ENCODE results near the gene ABCG1.

Gene ABCG1

GRCh38 chr21:42214081-42214750 lies 4.7 kb upstream of the ABCG1 start:
- no peak for DNase-seq
- no peak for ATAC-seq

DNA sequence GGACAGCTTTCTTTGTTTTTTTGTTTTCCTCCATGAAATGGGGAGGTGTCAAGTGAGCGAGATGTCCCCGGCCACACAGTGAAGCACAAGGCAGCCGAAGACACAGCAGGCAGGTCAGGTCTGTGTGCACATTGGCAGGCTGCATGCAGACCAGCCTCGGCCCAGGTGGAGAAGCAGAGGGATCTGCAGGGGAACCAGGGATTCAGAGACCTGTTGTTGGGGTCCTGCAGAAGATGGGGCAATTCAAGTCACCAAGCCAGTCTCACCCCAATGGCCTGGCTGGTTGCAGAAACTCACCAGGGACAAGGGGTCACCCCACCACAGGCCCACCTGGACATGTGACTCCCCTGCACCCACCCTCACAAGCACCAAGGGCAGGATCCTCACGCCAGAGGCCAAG lies 4.0 kb upstream of the ABCG1 start:
- DNase-seq, result no peak

DNA sequence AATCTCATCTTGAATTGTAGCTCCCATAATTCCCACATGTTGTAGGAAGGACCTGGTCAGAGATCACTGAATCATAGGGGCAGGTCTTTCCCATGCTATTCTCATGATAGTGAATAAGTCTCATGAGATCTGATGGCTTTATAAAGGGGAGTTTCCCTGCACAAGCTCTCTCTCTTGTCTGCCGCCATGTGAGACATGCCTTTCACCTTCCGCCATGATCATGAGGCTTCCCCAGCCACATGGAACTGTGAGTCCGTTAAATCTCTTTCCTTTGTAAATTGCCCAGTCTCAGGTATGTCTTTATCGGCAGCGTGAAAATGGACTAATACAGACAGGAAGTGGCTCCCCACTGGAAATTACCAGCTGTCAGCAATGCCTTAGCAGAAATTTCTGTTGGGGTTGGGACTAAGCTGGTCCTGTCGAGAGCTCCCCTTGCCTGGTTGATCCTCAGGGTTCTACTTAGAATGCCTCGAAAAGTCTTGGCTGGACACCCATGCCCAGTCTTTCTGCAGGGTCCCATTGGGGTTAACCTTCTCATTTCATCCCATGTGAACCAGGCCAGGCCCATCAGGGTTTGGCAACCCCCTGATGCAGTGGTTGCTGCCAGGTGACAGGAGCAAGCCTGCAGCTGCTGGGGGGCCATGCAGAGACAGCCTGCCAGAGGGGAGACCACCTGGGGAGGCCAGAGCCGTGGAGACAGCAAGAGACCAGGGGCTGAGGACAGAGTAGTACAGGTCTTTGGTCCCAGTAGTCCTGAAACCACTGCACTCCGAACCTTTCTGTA lies 2.8 kb upstream of the ABCG1 start:
- DNase-seq (no peak), ATAC-seq (no peak)

More for the DNA sequence above, 4.0 kb upstream of the ABCG1 start:
- ATAC-seq, result no peak

DNA sequence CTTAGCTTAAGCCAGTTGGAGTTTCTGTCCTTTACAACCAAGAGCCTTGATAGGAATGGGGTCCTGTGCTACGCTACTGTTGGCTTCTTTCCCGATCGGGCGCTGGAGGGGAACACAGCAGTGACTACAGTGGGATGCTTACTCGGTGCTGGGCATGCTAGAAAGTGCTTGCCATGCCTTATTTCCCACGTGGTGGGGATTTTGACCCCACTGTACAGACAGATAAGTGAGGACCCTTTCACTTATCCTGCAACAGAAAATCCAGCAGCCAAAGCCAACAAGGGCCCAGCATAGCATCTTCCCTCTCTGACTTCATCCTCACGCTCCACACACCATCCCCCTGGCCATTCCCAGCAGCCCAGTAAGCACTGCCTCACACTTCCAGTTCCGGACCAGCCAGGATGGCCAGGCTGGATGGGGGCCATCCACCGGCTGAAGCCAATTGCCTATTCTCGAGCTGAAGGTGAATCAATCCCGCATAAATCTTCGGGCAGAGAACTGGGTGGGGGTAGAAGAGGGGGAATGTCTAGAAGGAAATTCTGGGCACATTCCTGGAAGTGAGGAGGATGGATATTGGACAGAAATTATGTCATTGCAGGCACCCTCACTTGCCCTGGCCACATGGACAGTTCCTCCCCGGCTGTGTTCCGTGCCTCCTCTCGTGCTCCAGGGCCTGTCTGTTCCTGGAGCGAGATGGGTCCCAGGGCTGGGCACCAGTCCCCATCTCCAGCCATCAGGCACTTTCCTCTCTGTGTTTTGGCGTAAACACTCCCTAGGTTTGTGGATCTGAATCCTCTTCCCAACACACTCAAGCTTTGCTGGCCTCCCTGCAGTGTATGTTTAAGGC lies 2.0 kb upstream of the ABCG1 start:
- ATAC-seq, result no peak
- no peak for DNase-seq

- ATAC-seq (peak; percentile 8), DNase-seq (peak; percentile 46)
Measured at GRCh38 chr21:42219606-42220137, 732 bp downstream of the ABCG1 start.

DNA sequence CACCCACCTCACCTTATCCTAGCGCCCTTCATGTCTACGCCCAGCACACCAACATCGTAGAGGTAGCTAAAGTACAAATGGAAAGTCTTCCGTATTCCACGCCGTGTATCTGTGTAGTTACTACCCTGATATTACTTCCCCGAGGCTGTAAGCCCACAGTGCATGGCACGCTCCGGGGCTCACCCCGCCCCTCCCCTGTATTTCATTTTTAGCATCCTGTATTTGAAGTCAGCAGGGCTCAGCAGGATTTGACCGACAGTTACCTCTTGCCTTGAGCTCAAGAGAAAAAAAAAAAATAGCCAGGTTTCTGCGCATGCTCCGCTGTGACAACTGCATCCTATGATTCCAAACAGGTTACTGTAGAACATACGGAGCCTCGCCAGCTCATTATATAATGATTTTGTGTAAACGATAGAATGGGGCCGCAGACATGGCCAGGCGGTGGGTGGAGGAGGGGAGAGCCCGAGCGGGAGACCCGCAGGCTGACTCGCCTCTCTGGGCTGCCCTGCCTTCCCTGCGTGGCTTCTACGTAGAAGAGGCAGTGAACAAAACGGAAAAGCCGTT lies 1.3 kb downstream of the ABCG1 start:
- ATAC-seq (peak; percentile 70), DNase-seq (peak; percentile 53)

DNA sequence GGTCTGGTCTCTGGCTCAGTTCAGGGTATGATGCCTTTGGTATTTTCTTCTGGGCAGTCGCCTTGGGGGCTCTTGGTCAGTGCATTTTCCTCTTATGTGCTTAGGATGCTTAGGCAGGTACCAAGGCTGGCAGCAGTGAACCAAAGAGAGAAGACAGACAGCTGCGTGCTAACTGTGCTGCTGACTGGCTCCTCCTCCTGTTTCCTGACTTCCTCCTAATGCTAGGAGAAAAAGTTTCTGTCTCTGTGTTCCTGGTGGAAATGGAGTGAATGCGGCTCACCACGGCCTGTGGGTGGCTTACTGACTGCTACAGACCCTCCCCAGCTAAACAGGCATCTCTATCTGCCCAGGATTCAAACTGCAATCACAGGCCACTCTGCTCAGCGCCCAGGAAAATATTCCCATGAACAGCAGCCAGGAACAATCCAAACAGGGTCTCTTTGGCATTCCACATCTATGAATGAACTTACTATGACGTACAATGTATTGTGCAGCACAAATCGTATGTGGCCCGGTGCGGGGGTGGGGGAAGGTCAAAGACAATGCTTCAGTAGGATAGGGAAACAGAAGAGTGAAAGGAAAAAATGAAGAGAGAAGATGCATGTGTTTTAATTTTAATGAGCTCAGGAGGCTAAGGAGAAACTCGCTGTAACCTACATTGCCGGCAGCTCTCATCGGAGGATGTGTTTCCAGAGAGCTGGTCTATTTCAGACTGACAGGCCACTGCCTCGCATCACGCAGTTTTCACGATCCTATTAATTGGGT lies 2.8 kb downstream of the ABCG1 start:
- no peak for DNase-seq
- no peak for ATAC-seq

- DNase-seq (no peak), ATAC-seq (no peak)
Measured at GRCh38 chr21:42222386-42222785, 3.4 kb downstream of the ABCG1 start.

- DNase-seq, result no peak
- ATAC-seq, result no peak
Measured at GRCh38 chr21:42222821-42223390, 4.0 kb downstream of the ABCG1 start.

DNA sequence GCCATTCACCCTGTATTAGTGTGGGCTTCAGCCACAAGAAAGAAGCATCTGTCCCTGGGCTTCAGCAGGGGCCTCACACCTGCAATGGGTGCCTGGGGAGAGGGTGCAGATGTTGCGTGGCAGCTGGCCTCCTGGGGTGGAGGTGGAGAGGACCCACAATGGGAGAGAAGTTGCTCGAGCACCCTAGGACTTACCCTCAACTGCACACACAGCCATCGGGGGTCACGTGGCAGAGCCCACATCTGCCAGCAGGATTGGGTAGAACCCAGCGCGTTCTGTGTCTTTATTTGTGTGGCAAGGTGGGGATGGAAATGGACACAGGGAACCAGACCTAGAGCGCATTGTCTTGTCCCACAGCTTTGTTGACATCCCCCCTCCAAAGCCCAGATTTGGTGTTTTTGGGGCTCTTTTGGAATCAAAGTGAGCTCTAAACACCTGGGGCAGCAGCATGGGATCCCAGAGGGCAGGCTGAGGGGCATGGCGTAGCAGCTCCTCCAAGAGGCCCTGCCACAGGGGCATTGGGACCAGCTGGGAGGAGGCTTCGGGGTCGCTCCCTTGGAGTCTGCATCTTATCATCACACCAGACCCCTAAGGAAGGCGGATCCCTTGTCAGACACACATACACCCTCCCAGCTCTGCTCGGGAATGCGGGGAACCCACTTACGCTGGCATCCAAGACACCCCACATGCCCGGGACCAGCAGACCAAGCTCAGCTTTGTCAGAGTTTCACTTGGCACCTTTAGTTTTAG lies 5.1 kb downstream of the ABCG1 start:
- DNase-seq (no peak), ATAC-seq (no peak)

- ATAC-seq (no peak), DNase-seq (no peak)
Measured at GRCh38 chr21:42225042-42225441, 6.1 kb downstream of the ABCG1 start.

DNA sequence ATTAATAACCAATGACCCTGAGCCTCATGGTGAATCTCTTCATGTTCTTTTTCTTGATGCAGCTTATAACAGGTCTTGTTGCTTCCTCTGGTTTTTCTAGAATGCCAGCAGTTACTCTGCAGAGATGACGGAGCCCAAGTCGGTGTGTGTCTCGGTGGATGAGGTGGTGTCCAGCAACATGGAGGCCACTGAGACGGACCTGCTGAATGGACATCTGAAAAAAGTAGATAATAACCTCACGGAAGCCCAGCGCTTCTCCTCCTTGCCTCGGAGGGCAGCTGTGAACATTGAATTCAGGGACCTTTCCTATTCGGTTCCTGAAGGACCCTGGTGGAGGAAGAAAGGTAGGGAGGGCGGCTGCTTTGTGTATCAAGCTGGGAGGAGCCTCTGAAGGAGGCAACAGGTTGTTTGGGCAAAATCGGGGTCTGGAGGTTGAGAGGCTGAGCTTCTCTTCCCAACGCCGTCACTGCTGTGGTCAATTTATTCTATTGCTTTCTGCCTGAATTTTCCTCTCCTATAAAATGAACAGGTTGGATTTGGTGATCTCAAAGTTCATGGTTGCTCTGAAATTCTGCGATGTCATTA lies 6.7 kb downstream of the ABCG1 start:
- DNase-seq (no peak), ATAC-seq (no peak)

DNA sequence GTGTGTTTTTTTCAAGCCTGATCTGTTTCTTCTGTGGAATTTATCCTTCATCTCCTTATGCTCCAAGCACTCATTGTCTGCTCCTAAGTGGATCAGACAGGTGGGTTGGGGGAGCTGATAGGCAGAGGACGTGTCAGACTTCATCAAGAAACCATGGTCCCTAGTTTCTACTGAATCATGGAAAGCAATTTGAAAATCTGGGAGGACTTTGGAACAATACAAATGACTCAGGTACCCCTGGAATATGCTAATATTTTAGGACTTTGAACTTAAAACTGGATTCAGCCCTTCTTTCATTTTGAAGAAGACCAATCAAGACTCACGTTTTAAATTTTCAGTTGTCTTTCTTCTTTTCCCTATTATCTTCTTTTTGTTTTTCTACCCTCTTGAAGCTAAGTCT lies 7.7 kb downstream of the ABCG1 start:
- no peak for ATAC-seq
- no peak for DNase-seq

DNA sequence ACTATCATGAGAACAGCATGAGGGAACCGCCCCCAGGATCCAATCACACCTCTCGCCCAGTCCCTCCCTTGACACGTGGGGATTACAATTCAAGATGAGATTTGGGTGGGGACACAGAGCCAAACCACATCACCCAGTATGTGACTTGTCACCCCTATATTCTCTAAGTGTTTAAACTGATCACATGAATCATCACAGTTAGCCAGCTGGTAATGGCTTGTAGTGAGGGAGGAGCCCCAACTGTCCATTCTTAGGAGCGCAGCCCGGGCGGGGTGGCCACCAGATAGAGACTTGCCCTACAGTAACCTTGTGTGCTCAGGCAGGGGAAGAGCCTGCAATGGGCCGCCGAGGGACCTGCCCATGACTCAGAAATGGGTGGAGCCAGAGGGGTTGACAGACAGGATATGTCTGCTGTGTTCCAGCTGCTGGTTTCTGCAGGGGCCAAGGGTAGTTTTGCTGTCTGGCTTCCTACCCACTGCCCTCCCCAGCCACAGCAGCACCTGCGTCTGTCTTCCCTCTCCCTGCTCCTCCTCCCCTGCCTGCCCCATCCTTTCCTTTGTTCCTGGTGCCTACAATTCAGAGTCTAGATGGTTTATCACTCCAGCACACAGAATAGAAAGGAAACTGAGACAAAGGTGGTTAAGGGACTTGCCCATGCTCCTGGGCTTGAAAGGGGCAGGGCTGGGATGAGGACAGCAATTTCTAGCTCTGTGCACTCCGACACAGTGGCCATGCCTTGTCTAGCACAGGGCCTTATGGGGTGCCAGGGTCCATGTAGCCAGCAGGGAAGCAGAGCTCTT lies 9.2 kb downstream of the ABCG1 start:
- ATAC-seq (peak; percentile 98), DNase-seq (peak; percentile 90)

DNA sequence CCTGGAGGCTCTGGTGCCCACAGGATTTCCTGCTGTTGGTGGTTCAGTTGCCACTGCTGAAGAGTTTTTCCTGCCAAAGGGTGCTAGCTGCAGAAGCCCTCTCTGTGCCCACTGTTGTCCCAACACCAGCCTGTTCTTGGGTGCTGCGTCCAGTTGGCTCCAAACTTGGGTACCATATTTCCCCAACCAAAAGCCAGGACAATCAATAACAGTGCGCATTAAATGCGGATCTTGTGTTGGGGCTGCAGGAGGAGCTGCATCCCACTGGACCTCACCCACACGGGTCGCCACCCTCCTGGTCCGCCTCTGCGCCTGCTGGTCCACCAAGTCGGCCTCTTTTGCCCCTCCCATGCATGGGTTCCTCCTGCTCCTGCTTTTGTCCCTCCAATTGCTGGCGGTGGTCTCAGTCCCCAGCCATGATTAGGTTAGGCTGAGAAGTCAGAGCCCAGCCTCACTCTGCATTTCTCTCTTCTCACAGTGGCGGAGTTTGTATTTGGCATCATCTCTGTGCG lies 9.8 kb downstream of the ABCG1 start:
- DNase-seq (no peak), ATAC-seq (no peak)

GRCh38 chr21:42229676-42230075 lies 10.7 kb downstream of the ABCG1 start:
- ATAC-seq, result no peak
- DNase-seq, result no peak

GRCh38 chr21:42230178-42230577 lies 11.2 kb downstream of the ABCG1 start:
- DNase-seq (no peak), ATAC-seq (no peak)

DNA sequence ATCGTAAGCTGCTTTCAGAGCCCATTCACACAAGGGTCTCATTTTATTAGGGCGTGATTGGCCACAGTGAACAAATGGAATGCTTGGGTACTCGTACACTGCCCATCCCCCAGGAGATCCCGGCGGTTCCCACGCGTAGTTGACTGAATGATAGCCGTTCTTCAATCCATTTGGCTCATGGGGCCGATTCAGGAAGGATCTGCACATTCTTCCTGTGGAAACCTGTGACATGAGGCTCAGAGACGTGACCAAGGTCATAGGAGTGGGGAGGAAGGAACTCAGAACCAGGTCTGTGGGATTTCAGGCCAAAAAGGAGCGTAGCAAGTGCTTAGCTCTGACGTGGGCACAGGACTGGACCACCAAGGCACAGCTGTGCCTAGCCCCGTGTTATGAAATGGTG lies 11.7 kb downstream of the ABCG1 start:
- DNase-seq, result no peak
- ATAC-seq, result no peak

DNA sequence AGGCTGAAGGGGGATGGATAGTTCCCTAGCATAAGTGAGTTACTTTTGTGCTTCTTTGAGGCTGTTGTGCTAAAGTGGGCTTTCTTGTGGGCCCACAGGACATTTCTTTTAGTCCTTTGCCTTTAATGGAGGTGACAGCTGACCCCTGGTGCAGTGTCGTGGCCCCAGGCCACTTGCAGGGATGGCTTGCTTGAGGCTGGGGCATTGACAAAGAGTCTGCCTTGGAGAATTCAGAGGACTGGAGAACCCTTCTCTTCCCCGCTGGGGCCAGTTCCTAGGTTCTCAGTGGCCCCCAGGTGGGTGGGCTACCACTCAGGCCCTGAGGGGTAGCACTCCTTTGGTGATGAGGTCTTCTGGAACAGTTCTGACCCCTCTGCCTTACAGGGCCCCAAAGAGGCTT lies 12.8 kb downstream of the ABCG1 start:
- DNase-seq, result no peak
- no peak for ATAC-seq
